ENCODE measurements around the gene MAST4.

DNA sequence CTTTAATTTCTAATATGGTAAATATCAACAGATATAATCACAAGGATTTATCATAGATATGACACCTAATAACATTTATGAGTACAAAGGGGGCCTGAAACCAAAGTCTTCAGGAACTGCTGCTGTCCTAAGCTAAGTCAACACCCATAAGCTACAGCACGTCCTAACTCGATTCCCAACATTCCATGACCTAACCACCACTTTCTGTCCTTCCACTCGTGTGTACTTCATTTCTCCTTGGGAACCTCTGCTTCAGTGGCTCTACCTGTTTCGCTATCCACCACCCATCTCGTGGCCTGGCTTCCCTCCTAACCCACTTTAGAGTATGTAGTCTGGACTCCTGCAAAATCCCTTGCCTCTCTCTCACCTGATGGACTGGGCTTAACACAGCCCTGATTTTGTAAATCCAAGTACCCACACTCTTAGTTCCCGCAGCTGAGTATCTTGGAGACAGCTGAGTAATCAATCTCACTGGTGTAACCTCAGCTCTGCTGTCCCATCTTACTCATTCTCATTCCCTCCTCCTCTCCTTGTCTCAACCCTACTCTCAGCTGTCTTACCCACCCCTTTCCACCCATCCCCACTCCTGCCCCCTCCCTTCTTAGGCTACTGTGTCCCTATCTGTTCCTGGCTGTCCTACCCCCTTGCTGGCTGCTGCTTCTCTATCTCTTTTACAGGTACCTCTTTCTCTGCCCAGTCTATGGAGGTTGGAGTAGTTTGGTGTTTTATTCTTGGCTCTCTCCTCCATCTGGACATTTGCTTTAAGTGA, 101.8 kb downstream of the MAST4 start:
- TF ChIP-seq, protein P1, sequence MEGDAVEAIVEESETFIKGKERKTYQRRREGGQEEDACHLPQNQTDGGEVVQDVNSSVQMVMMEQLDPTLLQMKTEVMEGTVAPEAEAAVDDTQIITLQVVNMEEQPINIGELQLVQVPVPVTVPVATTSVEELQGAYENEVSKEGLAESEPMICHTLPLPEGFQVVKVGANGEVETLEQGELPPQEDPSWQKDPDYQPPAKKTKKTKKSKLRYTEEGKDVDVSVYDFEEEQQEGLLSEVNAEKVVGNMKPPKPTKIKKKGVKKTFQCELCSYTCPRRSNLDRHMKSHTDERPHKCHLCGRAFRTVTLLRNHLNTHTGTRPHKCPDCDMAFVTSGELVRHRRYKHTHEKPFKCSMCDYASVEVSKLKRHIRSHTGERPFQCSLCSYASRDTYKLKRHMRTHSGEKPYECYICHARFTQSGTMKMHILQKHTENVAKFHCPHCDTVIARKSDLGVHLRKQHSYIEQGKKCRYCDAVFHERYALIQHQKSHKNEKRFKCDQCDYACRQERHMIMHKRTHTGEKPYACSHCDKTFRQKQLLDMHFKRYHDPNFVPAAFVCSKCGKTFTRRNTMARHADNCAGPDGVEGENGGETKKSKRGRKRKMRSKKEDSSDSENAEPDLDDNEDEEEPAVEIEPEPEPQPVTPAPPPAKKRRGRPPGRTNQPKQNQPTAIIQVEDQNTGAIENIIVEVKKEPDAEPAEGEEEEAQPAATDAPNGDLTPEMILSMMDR (conservative IDR thresholded peaks at IDR 0.05 in 1 of 2, IDR thresholded peaks at IDR 0.05 in 1 of 2; ENCODE audit: low read depth in 1 of 2, low read length in 2 of 2) = no peak
- no peak for TF ChIP-seq EZH2 (IDR thresholded peaks at IDR 0.05; ENCODE audit: low read length, missing control alignments)

Data from fibroblast of lung (primary cell).